ENCODE measurements around the gene WDR44. TPM values are rescaled to one million over a fixed set of nuclear protein-coding genes. Genes with fewer than 3 reads are reported as not detected.

WDR44 gene
- total and polyA plus RNA-seq, 2 of the 4 experiments (the other 2 are of a cell fraction): 10.0 to 11.8 TPM

GRCh38 chrX:118418811-118419251, 72.9 kb downstream of the WDR44 start:
- no peak overlapping the region for H3K27ac ChIP-seq (ENCODE audit: insufficient read depth, low read length)
- ATAC-seq (ENCODE audit: low read depth): no peak
- no peaks in the 10 kb centered on the region for H3K27me3 ChIP-seq (ENCODE audit: control insufficient read depth, insufficient read depth, low read length)
- TF ChIP-seq MAZ (IDR thresholded peaks at IDR 0.05; ENCODE audit: borderline replicate concordance, low read depth, low read length) (no peak), RCOR1 (IDR thresholded peaks at IDR 0.05; ENCODE audit: insufficient replicate concordance, low read length) (no peak), RAD21 (IDR thresholded peaks at IDR 0.05; ENCODE audit: low read length) (no peak), USF2 (IDR thresholded peaks at IDR 0.05; ENCODE audit: low read depth, low read length) (no peak), ELK1 (IDR thresholded peaks at IDR 0.05; ENCODE audit: borderline replicate concordance, low read depth, low read length) (no peak), NFE2L2 (IDR thresholded peaks at IDR 0.05; ENCODE audit: low read depth, low read length) (no peak), SMC3 (IDR thresholded peaks at IDR 0.05; ENCODE audit: low read depth, low read length) (no peak), POLR2A (IDR thresholded peaks at IDR 0.05; ENCODE audit: low read depth, low read length) (no peak)
- no peaks in the 10 kb centered on the region; the same call in 1 of the 2 replicates for H3K36me3 ChIP-seq (ENCODE audit: control insufficient read depth, insufficient read depth, low read length)
- no peaks in the 10 kb centered on the region for H4K20me1 ChIP-seq (ENCODE audit: insufficient read depth, low read length)
- H3K9me3 ChIP-seq (ENCODE audit: control insufficient read depth, insufficient read depth, low read length): no peaks in the 10 kb centered on the region
- no peak overlapping the region for H3K14ac ChIP-seq (replicated peaks; ENCODE audit: low read depth, low read length)
- H3K23ac ChIP-seq (ENCODE audit: low read depth, low read length): no peak overlapping the region
- H3K4me1 ChIP-seq (ENCODE audit: control insufficient read depth, insufficient read depth, low read length): no peaks in the 10 kb centered on the region
- in situ Hi-C loops (cut with MboI; ENCODE audit: low sequenced_read_pairs) (no loop called here), dilution Hi-C loops (cut with HindIII; ENCODE audit: low sequenced_read_pairs, unreplicated experiment) (no loop called here), intact Hi-C loops (cut with micrococcal nuclease) (no loop called here)
- H3K4me2 ChIP-seq (ENCODE audit: low read depth, low read length): no peak overlapping the region
- H2BK5ac ChIP-seq (ENCODE audit: low read depth, low read length, poor library complexity, severe bottlenecking): no peak overlapping the region
- CTCF ChIA-PET: no interaction called here
- no peak overlapping the region for H3K18ac ChIP-seq (ENCODE audit: low read depth, low read length)
- H4K8ac ChIP-seq (ENCODE audit: low read depth in 2 of 2, low read length in 2 of 2): no peak overlapping the region
- H3K9me1 ChIP-seq (ENCODE audit: insufficient read depth, low read length): no peaks in the 10 kb centered on the region
- no TSS peak for BruUV-seq (replicated peaks)
- no peak overlapping the region for H2AFZ ChIP-seq (replicated peaks; ENCODE audit: low read length, poor library complexity)
- no CpG with 5 or more reads among the region's 6 CpGs for WGBS, 2 experiments (ENCODE audit: extremely low coverage in 2 of 2, insufficient read length in 1 of 2)
- no peak overlapping the region for H2AK9ac ChIP-seq (replicated peaks; ENCODE audit: low read depth, low read length, poor library complexity)
- no peak overlapping the region for H2BK20ac ChIP-seq (ENCODE audit: low read depth, low read length)
- peaks cover 0 to 3% of the 10 kb centered on the region in 2 experiments; a peak in 1 of 4 replicates for H3K79me1 ChIP-seq (ENCODE audit: low read depth in 1 of 2, low read length in 2 of 2)
- H2AK5ac ChIP-seq (ENCODE audit: low read depth, low read length): no peak overlapping the region
- no peak overlapping the region for H2BK120ac ChIP-seq (ENCODE audit: low read depth, low read length)
- no peak overlapping the region for H3K56ac ChIP-seq (ENCODE audit: extremely low read depth, insufficient read depth, low read length)
- no peak overlapping the region for H3K9ac ChIP-seq (ENCODE audit: low read depth, low read length)
- H4K5ac ChIP-seq (ENCODE audit: low read depth, low read length): no peak overlapping the region
- POLR2A ChIA-PET (ENCODE audit: unreplicated experiment): interaction anchor here (0.6 kb wide), 1 partner anchor 35 kb away, joined by 12 read pairs; no protein-coding TSS in a partner anchor
- no peak overlapping the region for H4K91ac ChIP-seq (ENCODE audit: insufficient read depth, low read depth, low read length)
- H3K4me3 ChIP-seq (ENCODE audit: insufficient read depth, low read depth, low read length): no peak overlapping the region
- H2BK15ac ChIP-seq (ENCODE audit: low read depth, low read length): no peak overlapping the region
- H3K4ac ChIP-seq (ENCODE audit: low read depth, low read length): no peak overlapping the region
- no peak for DNase-seq

Data from IMR-90 (cell line).